Esophagus (tissue), 2 donors: ENCODE results near the gene PDGFRB. TPM values are rescaled to one million over a fixed set of nuclear protein-coding genes. Genes with fewer than 3 reads are reported as not detected.

ENCODE experiments used
- H3K27ac ChIP-seq, 2 donors: one replicate each; pipeline ENCODE4 v1.5.1; 2013; ENCODE audit warnings: low read depth in 2 of 2, mild to moderate bottlenecking in 2 of 2, inconsistent platforms in 1 of 2, low read length in 1 of 2, moderate library complexity in 1 of 2
- H3K27me3 ChIP-seq, 2 donors: one replicate each; pipeline ENCODE4 v1.6.1; 2013; ENCODE audit warnings: low read length in 2 of 2, control low read depth in 1 of 2, mild to moderate bottlenecking in 1 of 2; ENCODE audit not compliant: insufficient read depth in 2 of 2, control insufficient read depth in 1 of 2
- H3K36me3 ChIP-seq, 2 donors: one replicate each; pipeline ENCODE4 v1.6.1; 2013; ENCODE audit warnings: low read length in 1 of 2; ENCODE audit not compliant: control insufficient read depth in 2 of 2, insufficient read depth in 2 of 2
- H3K4me1 ChIP-seq, 2 donors: one replicate each; pipeline ENCODE4 v1.6.1; 2013; ENCODE audit warnings: low read length in 1 of 2; ENCODE audit not compliant: control insufficient read depth in 2 of 2, insufficient read depth in 2 of 2
- H3K4me3 ChIP-seq, 2 donors: one replicate each; pipeline ENCODE4 v1.5.1; 2013; ENCODE audit warnings: low read length in 2 of 2, mild to moderate bottlenecking in 2 of 2, low read depth in 1 of 2, moderate library complexity in 1 of 2
- H3K9me3 ChIP-seq, 2 donors: one replicate each; pipeline ENCODE4 v1.6.1; 2013; ENCODE audit warnings: mild to moderate bottlenecking in 2 of 2, low read depth in 1 of 2, low read length in 1 of 2, moderate library complexity in 1 of 2; ENCODE audit not compliant: control insufficient read depth in 2 of 2, insufficient read depth in 1 of 2
- WGBS, 2 donors: extraction: QIAGEN DNeasy Blood & Tissue Kit; methylation state at CpG; one replicate each; pipeline ENCODE4 v1.1.7; 2013; 5-methylcytosine and 5-hydroxymethylcytosine counted together
- polyA plus RNA-seq, 2 donors: library from polyadenylated mRNA; stranded (reverse); fragments of 200-250 nt; gene quantifications; one replicate each; pipeline ENCODE4 v1.2.3, GENCODE V29; 2013
- donor health status: healthy with polysubstance abuse.
- donor health status: Bipolar disorder and iron deficiency.

PDGFRB gene
- polyA plus RNA-seq, 2 donors = 7.9 to 9.6 TPM

- Histone ChIP-seq H3K36me3 (peaks cover 0 to 5% of the 10 kb centered on the region in 2 donors), H3K27ac (no peak overlapping the region), H3K27me3 (no peaks in the 10 kb centered on the region), H3K4me3 (no peak overlapping the region), H3K4me1 (peaks cover 0 to 7% of the 10 kb centered on the region in 2 donors), H3K9me3 (no peaks in the 10 kb centered on the region)
- 78 to 83% methylated on average over 6 of the region's 6 CpGs for WGBS, 2 donors
These were observed 28.8 kb downstream of the PDGFRB start for GRCh38 chr5:150126921-150127265.

DNA sequence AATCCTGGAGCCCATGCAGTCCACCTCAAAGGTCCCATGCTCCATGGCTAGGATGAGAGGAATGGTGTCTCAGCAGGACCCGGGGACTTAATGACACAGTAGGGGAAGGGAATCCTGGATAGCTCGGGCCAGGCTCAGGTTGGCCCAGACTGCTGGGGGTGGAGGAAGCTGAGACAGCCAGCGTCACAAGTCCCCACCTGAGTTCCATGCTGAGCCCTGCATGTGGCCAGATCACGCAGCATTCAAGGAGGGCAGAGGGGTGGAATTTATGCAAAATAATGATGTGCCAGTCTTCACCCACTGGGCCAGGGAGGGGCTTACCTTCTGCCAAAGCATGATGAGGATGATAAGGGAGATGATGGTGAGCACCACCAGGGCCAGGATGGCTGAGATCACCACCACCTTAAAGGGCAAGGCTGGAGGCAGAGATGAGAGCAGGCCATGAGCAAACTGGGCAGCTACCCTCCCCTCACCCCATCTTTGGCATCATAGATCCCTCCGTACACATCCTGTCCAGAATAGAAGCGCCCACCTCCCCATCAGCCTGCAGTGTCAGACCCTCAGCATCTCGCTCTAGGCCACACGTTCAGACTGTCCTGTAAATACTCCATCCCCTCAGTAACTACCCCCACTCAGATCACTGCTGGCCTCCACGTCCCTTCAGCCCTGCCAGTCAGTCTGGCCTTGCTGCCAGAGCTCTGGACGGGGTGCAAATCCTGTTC, 29.3 kb downstream of the PDGFRB start:
- Histone ChIP-seq H3K9me3 (no peaks in the 10 kb centered on the region), H3K27me3 (no peaks in the 10 kb centered on the region), H3K4me3 (no peak overlapping the region), H3K36me3 (peaks cover 0 to 5% of the 10 kb centered on the region in 2 donors), H3K4me1 (peaks cover 0 to 7% of the 10 kb centered on the region in 2 donors), H3K27ac (no peak overlapping the region)
- WGBS, 2 donors = 85 to 86% methylated on average over 10 of the region's 10 CpGs

DNA sequence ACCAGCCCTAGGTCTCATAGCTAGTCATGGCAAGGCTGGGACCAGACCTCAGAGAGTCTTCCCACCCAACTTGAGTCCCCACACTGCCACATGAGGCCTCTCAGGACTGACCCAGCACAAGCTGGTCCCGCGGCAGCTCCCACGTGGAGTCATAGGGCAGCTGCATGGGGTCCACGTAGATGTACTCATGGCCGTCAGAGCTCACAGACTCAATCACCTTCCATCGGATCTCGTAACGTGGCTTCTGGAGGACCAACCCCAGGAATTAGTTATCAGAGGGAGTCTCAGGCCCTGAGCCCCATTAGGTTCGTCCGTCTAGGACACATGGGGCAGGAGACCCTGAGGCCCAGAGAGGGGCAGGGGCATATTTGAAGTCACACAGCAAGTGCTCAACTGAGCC, 30.3 kb downstream of the PDGFRB start:
- H3K9me3 ChIP-seq = no peaks in the 10 kb centered on the region
- WGBS, 2 donors = 92 to 94% methylated on average over 10 of the region's 10 CpGs
- H3K4me3 ChIP-seq = no peak overlapping the region
- peaks cover 0 to 7% of the 10 kb centered on the region in 2 donors for H3K4me1 ChIP-seq
- H3K27me3 ChIP-seq = no peaks in the 10 kb centered on the region
- peaks cover 0 to 11% of the 10 kb centered on the region in 2 donors for H3K36me3 ChIP-seq
- no peak overlapping the region for H3K27ac ChIP-seq

DNA sequence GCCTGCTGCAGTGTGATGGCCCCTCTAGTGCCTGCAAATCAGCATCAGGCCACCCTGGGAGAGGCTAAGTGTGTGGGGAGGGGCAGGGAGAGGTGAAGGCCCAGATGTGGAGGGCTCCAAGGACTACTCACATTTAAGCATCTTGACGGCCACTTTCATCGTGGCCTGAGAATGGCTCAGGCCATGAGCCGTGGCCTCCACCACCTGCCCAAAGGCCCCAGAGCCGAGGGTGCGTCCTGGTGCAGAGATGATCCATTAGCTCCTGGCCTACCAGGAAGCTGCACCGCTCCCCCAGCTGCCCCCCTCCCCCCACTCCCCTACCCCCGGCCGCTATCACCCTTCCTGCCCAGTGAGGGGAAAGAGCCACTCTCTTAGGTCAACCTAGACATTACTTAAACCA, 31.0 kb downstream of the PDGFRB start:
- 86 to 88% methylated on average over 8 of the region's 8 CpGs for WGBS, 2 donors
- H3K4me1 ChIP-seq = peaks cover 0 to 4% of the 10 kb centered on the region in 2 donors
- no peaks in the 10 kb centered on the region for H3K9me3 ChIP-seq
- H3K36me3 ChIP-seq = peaks cover 0 to 11% of the 10 kb centered on the region in 2 donors
- H3K4me3 ChIP-seq = no peak overlapping the region
- no peak overlapping the region for H3K27ac ChIP-seq
- H3K27me3 ChIP-seq = no peaks in the 10 kb centered on the region

DNA sequence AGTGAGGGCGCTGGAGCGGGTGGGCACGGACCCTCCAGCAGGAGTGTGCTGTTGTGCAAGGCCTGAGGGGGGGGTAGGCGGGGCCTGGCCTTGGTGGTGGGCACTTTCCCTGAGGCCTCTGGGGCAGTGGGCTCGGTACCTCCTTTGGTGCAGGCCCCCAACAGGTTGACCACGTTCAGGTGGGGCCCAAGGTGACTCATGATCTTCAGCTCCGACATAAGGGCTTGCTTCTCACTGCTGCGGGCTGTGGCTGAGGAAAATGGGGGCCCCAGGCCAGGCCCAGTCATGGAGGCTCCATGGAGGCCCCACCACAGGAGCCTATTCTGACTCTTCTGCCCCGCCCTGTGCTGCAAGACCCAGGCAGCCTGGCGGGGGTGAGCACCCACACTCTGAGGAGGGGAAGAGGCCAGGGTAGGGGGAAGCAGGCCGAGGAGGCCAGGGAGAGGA, 31.5 kb downstream of the PDGFRB start:
- Histone ChIP-seq H3K9me3 (no peaks in the 10 kb centered on the region), H3K27ac (no peak overlapping the region), H3K4me3 (no peak overlapping the region), H3K4me1 (peaks cover 0 to 3% of the 10 kb centered on the region in 2 donors), H3K36me3 (peaks cover 0 to 11% of the 10 kb centered on the region in 2 donors), H3K27me3 (no peaks in the 10 kb centered on the region)
- 82% methylated on average over 11 of the region's 11 CpGs for WGBS, 2 donors

GRCh38 chr5:150123542-150123941, 32.1 kb downstream of the PDGFRB start:
- H3K9me3 ChIP-seq = no peaks in the 10 kb centered on the region
- 69 to 74% methylated on average over 4 of the region's 4 CpGs for WGBS, 2 donors
- peaks cover 0 to 3% of the 10 kb centered on the region in 2 donors for H3K4me1 ChIP-seq
- H3K4me3 ChIP-seq = no peak overlapping the region
- no peak overlapping the region for H3K27ac ChIP-seq
- H3K27me3 ChIP-seq = no peaks in the 10 kb centered on the region
- peaks cover 0 to 11% of the 10 kb centered on the region in 2 donors for H3K36me3 ChIP-seq

GRCh38 chr5:150122536-150123481, 32.8 kb downstream of the PDGFRB start:
- H3K27me3 ChIP-seq = no peaks in the 10 kb centered on the region

DNA sequence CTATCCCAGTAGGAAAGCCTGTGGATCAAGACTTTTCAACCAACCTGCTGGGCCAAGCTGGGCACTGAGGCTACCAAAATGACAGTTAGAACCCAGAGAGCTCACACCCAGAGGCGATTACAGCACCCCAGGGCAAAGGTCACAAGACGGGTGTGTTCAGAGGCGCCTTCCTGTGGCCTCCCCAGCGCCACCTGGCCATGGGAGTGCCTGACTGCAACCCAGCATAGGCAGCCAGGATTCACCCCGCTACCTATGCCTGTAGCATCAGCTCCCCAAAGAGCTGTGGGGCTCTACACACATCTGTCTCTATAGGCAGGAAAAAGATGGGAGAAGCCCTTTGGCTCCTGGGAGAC, 33.5 kb downstream of the PDGFRB start:
- no peaks in the 10 kb centered on the region for H3K27me3 ChIP-seq
- H3K4me1 ChIP-seq = no peaks in the 10 kb centered on the region
- no peaks in the 10 kb centered on the region for H3K9me3 ChIP-seq
- WGBS, 2 donors = 44 to 47% methylated on average over 5 of the region's 5 CpGs
- H3K4me3 ChIP-seq = no peak overlapping the region
- peaks cover 0 to 16% of the 10 kb centered on the region in 2 donors for H3K36me3 ChIP-seq
- no peak overlapping the region for H3K27ac ChIP-seq

More at GRCh38 chr5:150122536-150123481, 32.8 kb downstream of the PDGFRB start:
- 89 to 92% methylated on average over 15 of the region's 15 CpGs for WGBS, 2 donors
- Histone ChIP-seq H3K4me3 (no peak overlapping the region), H3K4me1 (no peaks in the 10 kb centered on the region), H3K9me3 (no peaks in the 10 kb centered on the region), H3K27ac (no peak overlapping the region), H3K36me3 (peaks cover 0 to 16% of the 10 kb centered on the region in 2 donors)

- no peak overlapping the region for H3K4me3 ChIP-seq
- no peaks in the 10 kb centered on the region for H3K4me1 ChIP-seq
- H3K9me3 ChIP-seq = no peaks in the 10 kb centered on the region
- H3K36me3 ChIP-seq = peaks cover 0 to 14% of the 10 kb centered on the region in 2 donors
- no peaks in the 10 kb centered on the region for H3K27me3 ChIP-seq
- H3K27ac ChIP-seq = no peak overlapping the region
- 92% methylated on average over 14 of the region's 14 CpGs for WGBS, 2 donors
These were observed 34.0 kb downstream of the PDGFRB start for GRCh38 chr5:150121448-150122157.
